ENCODE data around the gene BMP8B. TPM values are rescaled to one million over a fixed set of nuclear protein-coding genes. Genes with fewer than 3 reads are reported as not detected.
"Not testable (repeated sequence)": the region's sequence is repeated elsewhere in the genome, so short reads cannot be mapped to it uniquely, and the experiment has no call there.

Gene BMP8B
- total RNA-seq, 4 donors from 2014 or later, result 0.46 to 1.3 TPM; not detected in 2

DNA sequence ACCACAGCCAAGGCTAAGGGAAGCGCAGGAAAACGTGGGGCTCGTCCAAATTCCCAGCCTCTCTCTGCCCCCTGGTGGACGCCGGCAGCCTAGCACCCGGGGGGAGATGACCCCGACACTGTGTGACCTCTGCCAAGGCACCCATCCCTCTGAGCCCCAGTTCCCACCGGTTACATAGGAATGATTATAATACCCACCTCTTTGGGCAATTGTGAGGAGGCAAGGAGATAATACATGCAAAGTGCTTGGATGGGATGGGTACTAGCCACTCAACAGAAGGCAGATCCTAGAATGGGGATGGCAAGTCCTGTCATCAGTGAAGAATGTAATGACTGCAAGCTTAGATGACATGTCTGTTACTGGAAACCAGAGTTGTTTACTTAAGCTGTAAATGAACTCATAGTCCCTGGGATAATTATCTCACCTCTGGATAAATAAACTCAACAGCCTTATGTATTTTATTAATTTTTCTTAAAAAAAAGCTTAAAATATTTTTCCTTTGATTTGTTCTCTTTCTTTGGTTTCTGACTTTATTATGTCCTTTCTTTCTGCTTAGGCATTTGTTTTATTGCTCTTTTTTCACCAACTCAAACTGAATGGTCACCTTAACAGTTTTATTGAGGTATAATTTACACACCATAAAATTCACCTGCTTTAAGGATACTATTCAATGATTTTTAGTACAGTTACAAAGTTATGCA lies 11.3 kb upstream of the BMP8B start:
- peak in 1 of 2 donors; percentile 24 for DNase-seq
- H3K36me3 ChIP-seq, result no peaks in the 10 kb centered on the region
- H3K4me3 ChIP-seq, result no peak overlapping the region
- H3K9me3 ChIP-seq, result no peaks in the 10 kb centered on the region
- no peaks in the 10 kb centered on the region for H3K4me1 ChIP-seq
- intact Hi-C loops (cut with DNase I; ENCODE audit: low total_unique reads), result no loop called here
- no peak for TF ChIP-seq POLR2A (IDR thresholded peaks at IDR 0.05)
- TF ChIP-seq, protein P1, sequence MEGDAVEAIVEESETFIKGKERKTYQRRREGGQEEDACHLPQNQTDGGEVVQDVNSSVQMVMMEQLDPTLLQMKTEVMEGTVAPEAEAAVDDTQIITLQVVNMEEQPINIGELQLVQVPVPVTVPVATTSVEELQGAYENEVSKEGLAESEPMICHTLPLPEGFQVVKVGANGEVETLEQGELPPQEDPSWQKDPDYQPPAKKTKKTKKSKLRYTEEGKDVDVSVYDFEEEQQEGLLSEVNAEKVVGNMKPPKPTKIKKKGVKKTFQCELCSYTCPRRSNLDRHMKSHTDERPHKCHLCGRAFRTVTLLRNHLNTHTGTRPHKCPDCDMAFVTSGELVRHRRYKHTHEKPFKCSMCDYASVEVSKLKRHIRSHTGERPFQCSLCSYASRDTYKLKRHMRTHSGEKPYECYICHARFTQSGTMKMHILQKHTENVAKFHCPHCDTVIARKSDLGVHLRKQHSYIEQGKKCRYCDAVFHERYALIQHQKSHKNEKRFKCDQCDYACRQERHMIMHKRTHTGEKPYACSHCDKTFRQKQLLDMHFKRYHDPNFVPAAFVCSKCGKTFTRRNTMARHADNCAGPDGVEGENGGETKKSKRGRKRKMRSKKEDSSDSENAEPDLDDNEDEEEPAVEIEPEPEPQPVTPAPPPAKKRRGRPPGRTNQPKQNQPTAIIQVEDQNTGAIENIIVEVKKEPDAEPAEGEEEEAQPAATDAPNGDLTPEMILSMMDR (IDR thresholded peaks at IDR 0.05), result peak; percentile 19 to 54 (median 42)
- no peak overlapping the region for H3K27ac ChIP-seq
- H3K27me3 ChIP-seq, result no peaks in the 10 kb centered on the region

DNA sequence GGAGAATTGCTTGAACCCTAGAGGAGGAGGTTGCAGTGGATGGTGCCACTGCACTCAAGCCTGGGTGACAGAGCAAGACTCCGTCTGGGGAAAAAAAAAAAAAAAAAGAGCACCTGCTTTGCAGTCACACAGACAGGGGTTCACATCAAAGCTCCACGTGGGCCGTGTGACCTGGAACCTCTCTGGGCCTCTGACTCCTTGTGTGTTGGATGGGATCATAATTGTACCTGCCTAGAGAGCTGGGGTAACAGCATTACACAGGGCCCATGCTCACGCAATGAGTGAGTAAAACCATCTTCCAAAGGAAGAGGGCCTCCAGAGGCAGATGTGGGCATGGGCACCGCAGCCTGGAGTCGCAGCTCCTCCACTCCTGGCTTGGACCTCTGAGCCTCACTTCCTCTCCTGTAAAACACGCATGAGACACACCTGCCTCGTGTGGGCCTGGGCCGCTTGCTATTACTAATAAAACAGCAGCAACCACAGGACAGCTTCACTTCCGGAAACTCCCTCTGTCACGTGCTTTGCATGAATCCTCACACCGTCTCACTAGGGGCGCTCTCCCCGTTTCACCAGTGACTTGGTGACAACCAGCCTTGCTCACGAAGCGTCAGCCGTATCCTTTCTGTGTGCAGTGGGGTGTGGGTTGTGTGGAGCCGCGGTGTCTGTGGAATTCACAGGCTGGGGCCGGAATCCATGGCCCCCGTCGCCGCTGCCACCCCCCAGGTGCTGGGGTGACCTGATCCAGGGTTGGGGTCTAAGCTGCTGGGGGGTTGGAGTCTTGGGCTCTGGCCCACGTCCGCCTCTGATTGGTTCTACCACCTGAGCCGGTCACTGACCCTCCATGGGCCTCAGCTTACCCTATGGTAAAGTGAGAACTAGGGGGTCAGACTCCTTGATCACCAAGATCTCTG lies 10.4 kb upstream of the BMP8B start:
- intact Hi-C loops (cut with DNase I; ENCODE audit: low total_unique reads), result not testable (repeated sequence)

DNA sequence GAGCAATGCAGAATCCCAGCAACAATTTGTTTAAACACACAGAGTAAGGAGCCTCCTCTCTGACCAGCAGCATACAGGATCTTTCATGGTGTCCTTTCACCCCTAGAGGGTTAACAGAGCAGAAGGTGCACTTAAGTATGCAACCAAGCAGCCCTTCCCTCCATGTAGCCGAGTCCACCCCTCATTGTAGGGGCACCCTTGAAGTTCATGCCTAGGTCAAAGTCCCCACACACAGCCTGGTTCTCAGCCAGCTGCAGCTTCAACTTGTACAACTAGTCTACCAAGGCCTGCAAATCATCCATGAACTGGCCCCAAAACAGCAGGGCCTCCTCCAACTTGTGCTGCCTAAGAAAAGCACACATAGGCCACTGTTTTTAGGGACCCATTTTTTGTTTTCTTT lies 7.0 kb upstream of the BMP8B start:
- TF ChIP-seq, protein P1 (IDR thresholded peaks at IDR 0.05), result no peak
- no peak for TF ChIP-seq POLR2A (IDR thresholded peaks at IDR 0.05)
- Histone ChIP-seq H3K4me3 (no peak overlapping the region), H3K36me3 (no peaks in the 10 kb centered on the region), H3K27ac (no peak overlapping the region), H3K9me3 (no peaks in the 10 kb centered on the region), H3K27me3 (no peaks in the 10 kb centered on the region), H3K4me1 (no peaks in the 10 kb centered on the region)
- intact Hi-C loops (cut with DNase I; ENCODE audit: low total_unique reads), result no loop called here
- no peak for DNase-seq

More for the DNA sequence above, 10.4 kb upstream of the BMP8B start:
- not testable (repeated sequence) for H3K27ac ChIP-seq, H3K4me3 ChIP-seq, H3K9me3 ChIP-seq, H3K27me3 ChIP-seq, H3K36me3 ChIP-seq, H3K4me1 ChIP-seq
- DNase-seq, result peak in 1 of 2 donors; percentile 39

DNA sequence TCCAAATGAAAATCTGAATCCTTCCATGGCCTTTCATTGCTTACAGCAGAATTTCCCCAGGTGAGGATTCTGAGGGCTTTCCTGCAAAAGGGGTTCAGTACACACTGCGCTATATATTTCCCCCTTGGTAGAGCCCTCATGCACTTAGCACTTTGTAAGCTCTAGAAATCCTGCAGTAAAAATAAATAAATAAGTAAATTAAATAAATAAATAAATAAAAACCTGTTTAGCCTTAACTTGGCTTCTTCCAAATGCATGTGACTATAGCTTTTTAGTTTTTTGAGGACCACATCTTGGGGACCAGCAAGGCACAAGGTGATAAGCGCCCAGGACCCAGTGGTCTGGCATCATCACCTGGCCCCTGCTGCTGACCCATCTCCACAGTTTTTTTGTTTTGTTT lies 3.2 kb upstream of the BMP8B start:
- no peaks in the 10 kb centered on the region for H3K9me3 ChIP-seq
- H3K4me1 ChIP-seq, result peaks cover 0 to 10% of the 10 kb centered on the region in 2 donors
- TF ChIP-seq, protein P1 (IDR thresholded peaks at IDR 0.05), result no peak
- TF ChIP-seq POLR2A (IDR thresholded peaks at IDR 0.05), result no peak
- DNase-seq, result no peak
- H3K27ac ChIP-seq, result no peak overlapping the region
- intact Hi-C loops (cut with DNase I; ENCODE audit: low total_unique reads), result no loop called here
- no peaks in the 10 kb centered on the region for H3K36me3 ChIP-seq
- no peak overlapping the region for H3K4me3 ChIP-seq
- peaks cover 0 to 4% of the 10 kb centered on the region in 2 donors for H3K27me3 ChIP-seq

DNA sequence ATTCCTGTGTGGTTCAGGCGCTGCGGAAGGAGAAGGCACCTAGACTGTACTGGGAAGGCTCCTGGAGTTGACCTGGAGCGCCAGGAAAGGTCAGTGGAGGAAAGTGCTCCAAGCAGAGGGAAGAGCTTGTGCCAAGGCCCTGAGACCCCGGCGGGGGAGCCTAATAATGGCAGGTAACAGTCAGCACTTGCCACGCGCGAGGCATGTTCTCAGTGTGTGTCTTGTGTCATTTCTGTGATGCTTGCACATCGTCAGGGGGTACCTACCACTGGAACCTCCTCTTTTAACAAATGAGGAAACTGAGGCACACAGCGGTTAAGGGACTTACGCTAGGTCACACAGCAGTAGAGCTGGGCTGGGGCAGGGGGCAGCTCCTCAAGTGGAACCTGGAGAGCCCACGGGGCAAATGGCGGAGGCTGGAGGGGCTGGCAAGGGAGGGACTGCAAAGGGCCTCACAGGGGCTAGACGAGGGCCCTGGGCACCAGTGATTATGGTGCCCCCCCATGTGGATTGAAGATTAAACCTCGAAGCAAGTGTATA lies 976 bp upstream of the BMP8B start:
- no peaks in the 10 kb centered on the region for H3K9me3 ChIP-seq
- peaks cover 0 to 4% of the 10 kb centered on the region in 2 donors for H3K27me3 ChIP-seq
- no peak for TF ChIP-seq POLR2A (IDR thresholded peaks at IDR 0.05)
- TF ChIP-seq, protein P1 (IDR thresholded peaks at IDR 0.05), result no peak
- DNase-seq, result no peak
- intact Hi-C loops (cut with DNase I; ENCODE audit: low total_unique reads), result no loop called here
- H3K4me3 ChIP-seq, result no peak overlapping the region
- no peak overlapping the region for H3K27ac ChIP-seq
- peaks cover 0 to 10% of the 10 kb centered on the region in 2 donors for H3K4me1 ChIP-seq
- H3K36me3 ChIP-seq, result no peaks in the 10 kb centered on the region
